PC-9 (cell line): ENCODE measurements around the gene SALL4. TPM values are rescaled to one million over a fixed set of nuclear protein-coding genes. Genes with fewer than 3 reads are reported as not detected.

Source experiments
- BruUV-seq: library from RNA; stranded (reverse); fragments of 400-500 nt; replicated peaks from 2 replicates; lab custom pipeline; 2021; lab: Mats Ljungman, UMichigan
- CTCF ChIA-PET: fragments of 300-600 bp; sonication (Branson Sonifier 250); formaldehyde crosslinking; loops from one replicate; lab custom pipeline; 2022; ENCODE audit warnings: antibody characterized with exemption; lab: Charles Lee
- POLR2A ChIA-PET: fragments of 300-600 bp; sonication (Branson Sonifier 250); formaldehyde crosslinking; loops from one replicate; lab custom pipeline; 2022; ENCODE audit warnings: antibody characterized with exemption; ENCODE audit not compliant: unreplicated experiment; lab: Charles Lee
- DNase-seq, 2 experiments: peaks; one replicate each; pipeline versions ENCODE4 v3.0.0 to v3.0.0-alpha.2; 2015 to 2022; ENCODE audit warnings: mixed read lengths in 1 of 2
- H2AFZ ChIP-seq: fragments of 200-600 bp; sonication (generic); 2 replicates; pipeline ENCODE4 v1.8.1; 2017; ENCODE audit warnings: antibody characterized with exemption
- H3F3A ChIP-seq: fragments of 200-600 bp; sonication (generic); 2 replicates; pipeline ENCODE4 v1.8.1; 2017; ENCODE audit warnings: antibody characterized with exemption, mild to moderate bottlenecking, low read depth; ENCODE audit not compliant: insufficient read depth
- H3K27ac ChIP-seq: fragments of 200-600 bp; sonication (generic); 2 replicates; pipeline ENCODE4 v1.6.1; 2016; ENCODE audit warnings: mixed run types
- H3K27me3 ChIP-seq: fragments of 200-600 bp; sonication (generic); 2 replicates; pipeline ENCODE4 v1.6.1; 2016; ENCODE audit warnings: low read depth, mixed run types; ENCODE audit not compliant: insufficient read depth
- H3K36me3 ChIP-seq: fragments of 200-600 bp; sonication (generic); 2 replicates; pipeline ENCODE4 v1.6.1; 2016; ENCODE audit warnings: low read depth, mixed run types
- H3K4me1 ChIP-seq: fragments of 200-600 bp; sonication (generic); replicated peaks from 2 replicates; pipeline ENCODE4 v1.6.1; 2016; ENCODE audit warnings: mixed run types; ENCODE audit not compliant: insufficient read depth
- H3K4me2 ChIP-seq: fragments of 200-600 bp; sonication (generic); 2 replicates; pipeline ENCODE4 v1.6.1; 2017; ENCODE audit warnings: mixed run types
- H3K4me3 ChIP-seq: fragments of 200-600 bp; sonication (generic); 2 replicates; pipeline ENCODE4 v1.6.1; 2016; ENCODE audit warnings: mixed run types
- H3K79me2 ChIP-seq: fragments of 200-600 bp; sonication (generic); 2 replicates; pipeline ENCODE4 v1.6.1; 2017; ENCODE audit warnings: low read depth, mixed run types
- H3K9me2 ChIP-seq: fragments of 200-600 bp; sonication (generic); 2 replicates; pipeline ENCODE4 v1.8.1; 2017; ENCODE audit warnings: mild to moderate bottlenecking; ENCODE audit not compliant: insufficient read depth
- H3K9me3 ChIP-seq: fragments of 200-600 bp; sonication (generic); 2 replicates; pipeline ENCODE4 v1.8.1; 2016; ENCODE audit warnings: low read depth; ENCODE audit not compliant: insufficient read depth
- H4K20me1 ChIP-seq: fragments of 200-600 bp; sonication (generic); 2 replicates; pipeline ENCODE4 v1.8.1; 2017; ENCODE audit not compliant: insufficient read depth
- CTCF ChIP-seq: fragments of 200-600 bp; sonication (generic); conservative IDR thresholded peaks from 2 replicates; pipeline ENCODE4 v1.6.1; 2017; ENCODE audit warnings: mixed run types, antibody characterized with exemption, mild to moderate bottlenecking, moderate library complexity
- EZH2 ChIP-seq: fragments of 200-600 bp; sonication (generic); IDR thresholded peaks from 2 replicates; pipeline ENCODE4 v1.8.0; 2017; ENCODE audit warnings: antibody characterized with exemption, low read depth
- intact Hi-C: fragments of 100-400 bp; cut with micrococcal nuclease; formaldehyde crosslinking; loops from one replicate; pipeline ENCODE4 v1.10.0; 2022; ENCODE audit not compliant: unreplicated experiment
- total RNA-seq: library from RNA; stranded (reverse); gene quantifications from 2 replicates; pipeline ENCODE4 v1.2.3, GENCODE V29; 2021

SALL4 gene
- total RNA-seq, 1 experiment from 2014 or later: 1.6 TPM

GRCh38 chr20:51734876-51735720 lies 67.2 kb downstream of the SALL4 start:
- H2AFZ ChIP-seq: no peak overlapping the region
- ChIA-PET CTCF (no interaction called here), POLR2A (no interaction called here)
- no peaks in the 10 kb centered on the region for H3K9me3 ChIP-seq
- H3K4me1 ChIP-seq: peaks cover 41% of the 10 kb centered on the region
- no peaks in the 10 kb centered on the region for H3K27me3 ChIP-seq
- no TSS peak for BruUV-seq
- no peaks in the 10 kb centered on the region for H3K36me3 ChIP-seq
- no peak overlapping the region for H3K4me3 ChIP-seq
- no peaks in the 10 kb centered on the region for H4K20me1 ChIP-seq
- intact Hi-C loops: no loop called here
- peaks cover 26% of the 10 kb centered on the region for H3F3A ChIP-seq
- H3K79me2 ChIP-seq: peaks cover 7% of the 10 kb centered on the region; the same call in 1 of the 2 replicates
- peak overlapping the region; percentile 41 for H3K27ac ChIP-seq
- peak overlapping the region; percentile 18 for H3K4me2 ChIP-seq
- no peak for DNase-seq
- TF ChIP-seq CTCF: no peak
- TF ChIP-seq EZH2: no peak
- H3K9me2 ChIP-seq: no peaks in the 10 kb centered on the region

DNA sequence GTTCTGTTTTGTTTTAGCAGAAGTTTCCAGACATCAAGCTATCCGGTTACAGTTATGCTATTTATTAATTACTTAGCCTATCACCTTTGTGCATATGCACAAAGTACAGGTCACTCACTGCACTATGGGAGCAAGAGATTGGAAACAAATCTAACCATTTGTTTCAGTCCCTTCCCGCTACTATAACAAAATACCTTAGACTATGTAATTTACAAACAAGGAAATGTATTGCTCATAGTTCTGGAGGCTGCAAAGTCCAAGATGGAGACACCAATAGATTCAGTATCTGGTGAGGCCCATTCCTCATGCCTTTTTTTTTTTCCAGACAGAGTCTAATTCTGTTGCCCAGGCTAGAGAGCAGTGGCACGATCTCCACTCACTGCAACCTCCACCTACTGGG lies 69.3 kb downstream of the SALL4 start:
- Histone ChIP-seq H3F3A (peaks cover 26% of the 10 kb centered on the region), H3K4me3 (no peak overlapping the region), H3K27ac (no peak overlapping the region), H3K9me2 (no peaks in the 10 kb centered on the region), H3K36me3 (no peaks in the 10 kb centered on the region), H3K79me2 (0 out of 2 replicates have a peak, but pooled peaks cover 4% of the 10 kb centered on the region), H3K27me3 (no peaks in the 10 kb centered on the region), H2AFZ (no peak overlapping the region), H3K4me1 (peaks cover 28% of the 10 kb centered on the region), H3K9me3 (no peaks in the 10 kb centered on the region), H3K4me2 (no peak overlapping the region), H4K20me1 (no peaks in the 10 kb centered on the region)
- no TSS peak for BruUV-seq
- DNase-seq: no peak
- TF ChIP-seq CTCF (no peak), EZH2 (no peak)
- ChIA-PET POLR2A (interaction anchor here (0.6 kb wide), 1 partner anchor 1401 kb away, joined by 4 read pairs; no protein-coding TSS in a partner anchor), CTCF (no interaction called here)
- intact Hi-C loops: no loop called here

Other genes with a start within 250 kb of the SALL4 start
- gene ATP9A, start 34.1 kb downstream of the SALL4 start, total RNA-seq: 18.6 and 22.4 TPM in 2 replicates